Mesenchymal stem cell (in vitro differentiated cells and primary cell): ENCODE measurements around the gene UVSSA.

Experiments used
- DNase-seq: peaks from one replicate; pipeline ENCODE4 v3.0.0-alpha.2; 2013
- H2AFZ ChIP-seq: one replicate; pipeline ENCODE4 v1.6.1; 2013; ENCODE audit warnings: low read depth, mild to moderate bottlenecking, control low read depth, inconsistent platforms, low read length, moderate library complexity
- H2AK5ac ChIP-seq: 2 replicates; pipeline ENCODE4 v1.6.1; 2013; ENCODE audit warnings: low read length, moderate library complexity, mild to moderate bottlenecking, inconsistent platforms; ENCODE audit not compliant: severe bottlenecking
- H2BK120ac ChIP-seq: one replicate; pipeline ENCODE4 v1.6.1; 2013; ENCODE audit warnings: low read depth, mild to moderate bottlenecking, inconsistent platforms, low read length, moderate library complexity
- H2BK12ac ChIP-seq, 2 experiments: one replicate each; pipeline ENCODE4 v1.6.1; 2013; ENCODE audit warnings: inconsistent platforms in 2 of 2, low read length in 2 of 2, mild to moderate bottlenecking in 2 of 2, moderate library complexity in 2 of 2, control low read depth in 1 of 2
- H2BK15ac ChIP-seq: one replicate; pipeline ENCODE4 v1.6.1; 2013; ENCODE audit warnings: mild to moderate bottlenecking, low read depth, inconsistent platforms; ENCODE audit not compliant: poor library complexity, severe bottlenecking
- H2BK5ac ChIP-seq: 2 replicates; pipeline ENCODE4 v1.6.1; 2013; ENCODE audit warnings: low read depth, mild to moderate bottlenecking, low read length, control low read depth, inconsistent platforms; ENCODE audit not compliant: poor library complexity, severe bottlenecking
- H3K14ac ChIP-seq, 2 experiments: one replicate each; pipeline ENCODE4 v1.6.1; 2013; ENCODE audit warnings: inconsistent platforms in 2 of 2, low read length in 2 of 2, control low read depth in 1 of 2, mild to moderate bottlenecking in 1 of 2, moderate library complexity in 1 of 2
- H3K18ac ChIP-seq, 2 experiments: one replicate each; pipeline ENCODE4 v1.6.1; 2013; ENCODE audit warnings: inconsistent platforms in 2 of 2, low read length in 2 of 2, control low read depth in 1 of 2, low read depth in 1 of 2, mild to moderate bottlenecking in 1 of 2
- H3K23ac ChIP-seq, 2 experiments: one replicate each; pipeline ENCODE4 v1.6.1; 2013; ENCODE audit warnings: inconsistent platforms in 2 of 2, low read length in 2 of 2, mild to moderate bottlenecking in 2 of 2, moderate library complexity in 2 of 2, control low read depth in 1 of 2
- H3K27ac ChIP-seq: 2 replicates; pipeline ENCODE4 v1.5.1; 2013; ENCODE audit warnings: mild to moderate bottlenecking, moderate library complexity, low read length, control low read depth, inconsistent platforms; ENCODE audit not compliant: poor library complexity, severe bottlenecking
- H3K27me3 ChIP-seq, 2 experiments: 2 replicates each; pipeline versions ENCODE4 v1.6.1 to v1.7.0; 2013; ENCODE audit warnings: low read length in 2 of 2, mild to moderate bottlenecking in 2 of 2, moderate library complexity in 2 of 2, control low read depth in 1 of 2, inconsistent platforms in 1 of 2; ENCODE audit not compliant: control insufficient read depth in 1 of 2, insufficient read depth in 1 of 2
- H3K36me3 ChIP-seq, 2 experiments: 2 replicates each; pipeline versions ENCODE4 v1.6.1 to v1.7.0; 2013; ENCODE audit warnings: low read length in 2 of 2, control low read depth in 1 of 2, inconsistent platforms in 1 of 2, low read depth in 1 of 2, mild to moderate bottlenecking in 1 of 2; ENCODE audit not compliant: insufficient read depth in 2 of 2, control insufficient read depth in 1 of 2
- H3K4ac ChIP-seq, 2 experiments: one replicate each; pipeline ENCODE4 v1.6.1; 2013; ENCODE audit warnings: inconsistent platforms in 2 of 2, low read length in 2 of 2, mild to moderate bottlenecking in 2 of 2, moderate library complexity in 2 of 2, control low read depth in 1 of 2, low read depth in 1 of 2
- H3K4me1 ChIP-seq: 2 replicates; pipeline ENCODE4 v1.6.1; 2013; ENCODE audit warnings: low read depth, low read length, control low read depth; ENCODE audit not compliant: control insufficient read depth, insufficient read depth
- H3K4me2 ChIP-seq: 2 replicates; pipeline ENCODE4 v1.6.1; 2013; ENCODE audit warnings: low read length, mild to moderate bottlenecking, inconsistent platforms; ENCODE audit not compliant: poor library complexity, severe bottlenecking
- H3K4me3 ChIP-seq, 2 experiments: 2 replicates each; pipeline versions ENCODE4 v1.5.1 to v1.7.0; 2013; ENCODE audit warnings: low read length in 2 of 2, mild to moderate bottlenecking in 2 of 2, control low read depth in 1 of 2, low read depth in 1 of 2; ENCODE audit not compliant: insufficient read depth in 1 of 2
- H3K79me1 ChIP-seq: replicated peaks from 2 replicates; pipeline ENCODE4 v1.6.1; 2013; ENCODE audit warnings: mild to moderate bottlenecking, control low read depth, low read length, inconsistent platforms; ENCODE audit not compliant: poor library complexity, severe bottlenecking
- H3K9ac ChIP-seq: 2 replicates; pipeline ENCODE4 v1.7.0; 2013; ENCODE audit warnings: mild to moderate bottlenecking, low read length, moderate library complexity
- H3K9me3 ChIP-seq: 2 replicates; pipeline ENCODE4 v1.7.0; 2013; ENCODE audit warnings: mild to moderate bottlenecking, low read length; ENCODE audit not compliant: control insufficient read depth
- H4K8ac ChIP-seq: one replicate; pipeline ENCODE4 v1.6.1; 2013; ENCODE audit warnings: inconsistent platforms, mild to moderate bottlenecking, low read length, moderate library complexity
- H4K91ac ChIP-seq: one replicate; pipeline ENCODE4 v1.6.1; 2013; ENCODE audit warnings: mild to moderate bottlenecking, low read length, inconsistent platforms
- WGBS: methylation state at CpG from one replicate; pipeline ENCODE4 v1.1.7; 2013; ENCODE audit warnings: mixed read lengths; 5-methylcytosine and 5-hydroxymethylcytosine counted together

The UVSSA gene

DNA sequence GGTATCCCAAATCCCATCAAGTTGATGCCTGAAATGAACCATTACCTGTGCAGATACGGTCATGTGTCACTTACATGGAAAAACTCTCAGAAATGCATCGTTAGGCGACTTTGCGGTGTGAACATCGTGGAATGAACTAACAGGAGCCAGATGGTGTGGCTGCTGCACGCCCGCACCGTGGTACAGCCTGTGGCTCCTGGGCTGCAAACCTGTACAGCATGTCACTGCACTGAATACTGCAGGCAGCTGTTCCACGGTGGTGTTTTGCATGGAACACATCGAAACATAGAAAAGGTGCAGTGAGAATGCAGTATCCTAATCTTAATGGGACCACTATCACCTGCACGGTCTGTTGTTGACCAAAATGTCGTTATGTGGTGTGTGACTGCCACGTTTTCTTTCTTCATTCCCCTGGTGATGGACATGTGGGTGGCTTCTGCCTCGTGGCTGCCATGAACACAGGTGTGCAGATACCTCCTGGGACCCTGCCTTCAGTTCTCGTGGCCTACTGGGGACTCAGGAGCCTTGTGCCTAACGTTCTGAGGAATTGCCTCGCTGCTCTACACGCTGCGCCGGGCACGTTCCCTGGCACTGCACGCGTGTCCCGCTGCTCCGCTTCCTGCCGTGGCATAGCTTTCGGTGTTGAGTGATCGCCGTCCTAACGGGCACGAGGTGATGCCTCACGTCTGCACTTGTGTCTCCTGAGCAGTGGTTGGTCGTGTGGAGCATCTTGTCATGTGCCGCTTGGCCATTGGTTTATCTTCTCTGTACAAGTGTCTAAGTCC, 38.9 kb upstream of the UVSSA start:
- Histone ChIP-seq H3K27ac (no peak overlapping the region), H2BK5ac (no peak overlapping the region), H3K4ac (no peak overlapping the region), H2BK15ac (no peak overlapping the region), H3K9ac (peak overlapping the region; percentile 85), H3K36me3 (peaks cover 34 to 45% of the 10 kb centered on the region in 2 experiments), H3K23ac (no peak overlapping the region), H3K4me1 (peaks cover 31% of the 10 kb centered on the region), H3K27me3 (no peaks in the 10 kb centered on the region), H3K4me3 (no peak overlapping the region), H3K18ac (peak overlapping the region in 1 of 2 experiments; percentile 59), H3K4me2 (no peak overlapping the region), H2BK120ac (no peak overlapping the region), H4K91ac (peak overlapping the region; percentile 5), H2AFZ (no peak overlapping the region), H2BK12ac (peak overlapping the region in 1 of 2 experiments; percentile 59), H2AK5ac (no peak overlapping the region), H3K79me1 (peaks cover 24% of the 10 kb centered on the region), H3K14ac (peak overlapping the region in 1 of 2 experiments; percentile 90), H3K9me3 (no peaks in the 10 kb centered on the region), H4K8ac (no peak overlapping the region)
- no peak for DNase-seq
- WGBS = 98% methylated on average over 32 of the region's 34 CpGs

DNA sequence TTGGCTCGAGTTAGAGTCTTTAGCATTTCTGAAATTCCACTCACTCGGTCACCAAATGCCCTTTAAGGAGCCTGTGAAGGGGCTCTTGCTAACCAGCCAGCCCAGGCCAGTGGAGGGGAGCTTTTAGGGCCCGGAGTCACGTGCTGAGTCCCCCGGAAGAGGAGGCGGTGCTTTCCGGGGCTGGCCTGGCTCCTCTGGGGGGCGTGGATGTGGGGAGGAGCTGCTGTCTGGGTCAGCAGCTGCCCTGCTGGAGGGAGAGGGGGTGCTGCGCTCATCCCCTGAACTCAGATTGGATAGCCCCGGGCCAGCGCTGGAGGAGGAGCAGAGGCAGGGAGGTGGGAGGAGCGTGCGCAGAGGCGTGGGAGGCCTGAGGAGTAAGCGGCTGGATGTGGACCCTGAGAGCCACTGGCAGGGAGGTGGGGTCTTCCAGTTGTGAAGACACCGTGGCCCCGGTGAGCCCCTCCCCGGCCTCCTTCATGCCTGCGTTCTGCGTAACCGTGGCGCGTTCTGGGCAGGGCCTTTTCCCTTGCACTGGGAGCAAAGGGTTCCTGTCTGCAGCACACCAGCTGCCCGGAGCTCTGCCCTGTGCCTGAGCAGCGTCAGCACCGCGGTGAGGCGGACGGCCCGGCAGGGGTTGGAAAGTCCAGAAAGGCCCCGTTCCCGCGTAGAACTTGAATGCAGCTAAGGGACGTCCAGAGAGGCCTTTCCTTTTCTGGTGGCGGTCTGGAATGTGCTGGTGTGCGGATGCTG, 37.6 kb upstream of the UVSSA start:
- peak overlapping the region; percentile 88 for H3K27ac ChIP-seq
- H2BK15ac ChIP-seq = no peak overlapping the region
- peak overlapping the region; percentile 23 for H2AK5ac ChIP-seq
- peak overlapping the region; percentile 71 for H2BK5ac ChIP-seq
- peak overlapping the region; percentile 73 for H4K8ac ChIP-seq
- no peak overlapping the region for H2BK120ac ChIP-seq
- H3K4me2 ChIP-seq = peak overlapping the region; percentile 72
- H3K14ac ChIP-seq = no peak overlapping the region
- peak overlapping the region; percentile 45 to 80 for H3K4me3 ChIP-seq
- DNase-seq = peak; percentile 96
- H3K79me1 ChIP-seq = peaks cover 26% of the 10 kb centered on the region
- H3K27me3 ChIP-seq = no peaks in the 10 kb centered on the region
- H3K23ac ChIP-seq = no peak overlapping the region
- no peak overlapping the region for H2BK12ac ChIP-seq
- peak overlapping the region; percentile 46 for H4K91ac ChIP-seq
- peaks cover 29% of the 10 kb centered on the region for H3K4me1 ChIP-seq
- H3K9me3 ChIP-seq = no peaks in the 10 kb centered on the region
- WGBS = 15% methylated on average over 35 of the region's 36 CpGs
- H3K36me3 ChIP-seq = peaks cover 44 to 55% of the 10 kb centered on the region in 2 experiments
- H3K9ac ChIP-seq = peak overlapping the region; percentile 85
- H2AFZ ChIP-seq = no peak overlapping the region
- peak overlapping the region; percentile 52 to 84 for H3K18ac ChIP-seq
- peak overlapping the region; percentile 18 to 60 for H3K4ac ChIP-seq

DNA sequence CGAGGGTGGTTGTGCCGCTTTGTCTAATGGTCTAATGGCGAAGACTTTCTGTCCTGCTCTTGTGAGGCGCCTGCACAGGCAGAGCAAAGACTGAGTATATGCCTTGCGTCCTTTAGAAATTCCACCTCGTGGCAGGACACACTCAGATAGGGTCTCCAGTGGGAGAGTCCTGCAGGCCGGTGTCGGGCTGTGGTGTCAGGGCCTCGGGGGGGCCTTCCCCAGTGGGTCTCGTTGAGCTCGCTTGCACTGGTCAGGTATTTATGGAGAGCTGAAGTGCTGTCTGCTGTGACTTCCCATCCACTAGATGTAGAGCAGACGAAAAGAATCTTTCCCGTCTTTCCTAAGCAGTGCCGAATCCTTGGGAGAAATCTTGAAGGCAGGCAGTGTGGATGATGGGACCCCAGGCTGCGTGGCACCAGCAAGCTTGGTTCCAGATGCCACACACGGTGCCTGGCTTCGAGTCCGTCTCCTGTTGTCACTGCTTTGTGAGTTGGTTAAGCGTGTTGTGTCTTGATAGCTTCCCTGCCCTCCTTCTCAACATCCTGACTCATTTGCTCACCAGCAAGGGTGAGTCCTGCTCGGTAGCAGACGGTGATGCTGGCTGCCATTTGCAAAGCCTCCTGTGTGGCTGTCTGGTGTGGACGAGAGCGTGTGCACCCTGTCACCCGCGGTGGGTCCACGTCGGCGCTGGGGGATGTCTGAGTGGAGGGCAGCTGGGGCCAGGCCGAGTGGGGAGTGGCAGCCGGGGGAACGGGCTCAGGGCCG, 36.8 kb upstream of the UVSSA start:
- no peaks in the 10 kb centered on the region for H3K9me3 ChIP-seq
- H3K27me3 ChIP-seq = no peaks in the 10 kb centered on the region
- H2BK15ac ChIP-seq = no peak overlapping the region
- peak overlapping the region in 1 of 2 experiments; percentile 18 for H3K4ac ChIP-seq
- peak overlapping the region; percentile 45 to 80 for H3K4me3 ChIP-seq
- peak overlapping the region; percentile 72 for H3K4me2 ChIP-seq
- no peak overlapping the region for H3K14ac ChIP-seq
- DNase-seq = no peak
- peaks cover 28% of the 10 kb centered on the region for H3K79me1 ChIP-seq
- H4K91ac ChIP-seq = peak overlapping the region; percentile 46
- no peak overlapping the region for H2AK5ac ChIP-seq
- peaks cover 27% of the 10 kb centered on the region for H3K4me1 ChIP-seq
- peak overlapping the region; percentile 88 for H3K27ac ChIP-seq
- H3K18ac ChIP-seq = peak overlapping the region; percentile 29 to 74
- peak overlapping the region; percentile 85 for H3K9ac ChIP-seq
- WGBS = 92% methylated on average over 32 of the region's 32 CpGs
- H2AFZ ChIP-seq = no peak overlapping the region
- no peak overlapping the region for H2BK5ac ChIP-seq
- H2BK12ac ChIP-seq = no peak overlapping the region
- H3K23ac ChIP-seq = no peak overlapping the region
- H2BK120ac ChIP-seq = no peak overlapping the region
- peak overlapping the region; percentile 28 for H4K8ac ChIP-seq
- H3K36me3 ChIP-seq = peaks cover 51 to 61% of the 10 kb centered on the region in 2 experiments
